Measurements from ENCODE around the gene PCGF5. TPM values are rescaled to one million over a fixed set of nuclear protein-coding genes. Genes with fewer than 3 reads are reported as not detected.
A peak's percentile ranks its signal among the peaks of the same experiment; 100 is the strongest.
"Not testable (repeated sequence)": the region's sequence is repeated elsewhere in the genome, so short reads cannot be mapped to it uniquely, and the experiment has no call there.

PCGF5 gene
- total and polyA plus RNA-seq, 8 donors = 10.7 to 78.2 (median 33.8) TPM

DNA sequence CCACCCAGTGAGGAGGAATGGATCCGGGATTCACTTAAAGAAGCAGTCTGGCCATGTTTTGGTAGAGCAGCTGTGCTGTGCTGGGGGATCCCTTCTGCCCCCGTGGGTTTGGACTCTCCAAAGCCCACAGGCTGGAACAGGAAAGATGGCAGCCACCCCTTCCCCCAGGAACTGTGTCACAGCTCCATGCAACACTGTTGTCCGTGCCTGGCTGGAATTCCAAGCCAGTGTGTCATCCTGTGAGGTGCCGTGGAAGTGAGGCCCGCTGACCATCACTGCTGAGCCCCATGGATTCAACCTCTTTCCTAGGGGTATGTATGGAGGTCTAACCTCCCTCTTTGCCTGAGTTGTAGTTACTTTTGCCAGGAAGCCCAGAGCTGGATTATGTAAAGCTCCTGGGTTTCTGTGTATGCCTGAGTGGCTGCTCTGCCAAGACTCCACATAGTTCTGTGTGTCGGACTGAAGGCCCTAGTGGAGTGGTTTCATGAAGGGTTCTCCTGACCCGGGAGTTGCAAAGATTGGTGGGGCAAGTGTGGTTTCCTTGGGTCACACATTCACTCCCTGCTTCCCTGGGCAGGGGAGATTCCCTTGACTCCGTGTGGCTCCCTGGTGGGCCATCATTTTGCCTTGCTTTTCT lies 35.1 kb upstream of the PCGF5 start:
- peak overlapping the region in 1 of 5 donors; percentile 43 for H3K27ac ChIP-seq

DNA sequence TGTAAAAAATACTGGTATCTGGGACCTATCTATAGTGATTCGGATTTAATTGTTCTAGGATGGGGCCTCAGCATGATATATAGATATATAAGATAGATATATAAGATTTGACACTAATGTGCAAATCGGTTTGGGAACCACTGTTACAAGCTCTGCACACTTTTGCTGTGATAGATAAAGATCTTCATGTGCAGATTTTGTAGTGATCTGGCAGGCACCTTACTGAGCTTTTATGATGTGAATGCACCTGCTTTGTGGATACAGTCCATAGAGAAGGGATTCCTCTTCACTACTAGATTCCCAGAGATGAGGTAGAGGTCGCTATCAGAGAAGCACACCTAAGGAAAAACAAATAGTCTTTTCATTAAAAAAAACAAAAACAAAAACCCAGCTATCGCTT lies 33.3 kb upstream of the PCGF5 start:
- 88 to 94% (median 91%) methylated on average over 4 of the region's 4 CpGs for WGBS, 5 donors

More for the DNA sequence above, 35.1 kb upstream of the PCGF5 start:
- no peak for TF ChIP-seq POLR2AphosphoS5 (IDR thresholded peaks at IDR 0.05)
- no peak for TF ChIP-seq POLR2A (IDR thresholded peaks at IDR 0.05)
- TF ChIP-seq, protein P1, sequence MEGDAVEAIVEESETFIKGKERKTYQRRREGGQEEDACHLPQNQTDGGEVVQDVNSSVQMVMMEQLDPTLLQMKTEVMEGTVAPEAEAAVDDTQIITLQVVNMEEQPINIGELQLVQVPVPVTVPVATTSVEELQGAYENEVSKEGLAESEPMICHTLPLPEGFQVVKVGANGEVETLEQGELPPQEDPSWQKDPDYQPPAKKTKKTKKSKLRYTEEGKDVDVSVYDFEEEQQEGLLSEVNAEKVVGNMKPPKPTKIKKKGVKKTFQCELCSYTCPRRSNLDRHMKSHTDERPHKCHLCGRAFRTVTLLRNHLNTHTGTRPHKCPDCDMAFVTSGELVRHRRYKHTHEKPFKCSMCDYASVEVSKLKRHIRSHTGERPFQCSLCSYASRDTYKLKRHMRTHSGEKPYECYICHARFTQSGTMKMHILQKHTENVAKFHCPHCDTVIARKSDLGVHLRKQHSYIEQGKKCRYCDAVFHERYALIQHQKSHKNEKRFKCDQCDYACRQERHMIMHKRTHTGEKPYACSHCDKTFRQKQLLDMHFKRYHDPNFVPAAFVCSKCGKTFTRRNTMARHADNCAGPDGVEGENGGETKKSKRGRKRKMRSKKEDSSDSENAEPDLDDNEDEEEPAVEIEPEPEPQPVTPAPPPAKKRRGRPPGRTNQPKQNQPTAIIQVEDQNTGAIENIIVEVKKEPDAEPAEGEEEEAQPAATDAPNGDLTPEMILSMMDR (IDR thresholded peaks at IDR 0.05) = no peak
- TF ChIP-seq EP300 (IDR thresholded peaks at IDR 0.05) = no peak
- Histone ChIP-seq H3K36me3 (no peaks in the 10 kb centered on the region), H3K9me3 (no peaks in the 10 kb centered on the region), H3K27me3 (no peaks in the 10 kb centered on the region), H3K4me1 (peaks cover 0 to 30% (median 16%) of the 10 kb centered on the region in 4 donors), H3K4me3 (no peak overlapping the region)
- intact Hi-C loops (cut with DNase I; ENCODE audit: low total_unique reads) = no loop called here
- no peak for DNase-seq
- WGBS, 5 donors = 72 to 94% (median 90%) methylated on average over 4 to 8 of the region's 8 CpGs

DNA sequence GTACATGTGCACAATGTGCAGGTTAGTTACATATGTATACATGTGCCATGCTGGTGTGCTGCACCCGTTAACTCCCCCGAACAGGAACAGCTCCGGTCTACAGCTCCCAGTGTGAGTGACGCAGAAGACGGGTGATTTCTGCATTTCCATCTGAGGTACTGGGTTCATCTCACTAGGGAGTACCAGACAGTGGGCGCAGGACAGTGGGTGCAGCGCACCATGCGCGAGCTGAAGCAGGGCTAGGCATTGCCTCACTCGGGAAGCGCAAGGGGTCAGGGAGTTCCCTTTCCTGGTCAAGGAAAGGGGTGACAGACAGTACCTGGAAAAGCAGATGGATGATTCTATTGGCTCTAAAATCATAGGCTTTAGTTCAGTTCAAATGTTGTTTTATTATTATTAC lies 32.5 kb upstream of the PCGF5 start:
- DNase-seq; H3K27ac ChIP-seq; H3K4me3 ChIP-seq; H3K27me3 ChIP-seq; H3K9me3 ChIP-seq; intact Hi-C loops (cut with DNase I; ENCODE audit: low total_unique reads); H3K36me3 ChIP-seq: not testable (repeated sequence)
- peaks cover 0 to 55% (median 28%) of the 10 kb centered on the region in 4 donors for H3K4me1 ChIP-seq
- WGBS, 5 donors = 86 to 93% (median 90%) methylated on average over 11 of the region's 11 CpGs

More for the DNA sequence above, 33.3 kb upstream of the PCGF5 start:
- intact Hi-C loops (cut with DNase I; ENCODE audit: low total_unique reads) = no loop called here
- Histone ChIP-seq H3K36me3 (no peaks in the 10 kb centered on the region), H3K27me3 (no peaks in the 10 kb centered on the region), H3K27ac (no peak overlapping the region), H3K9me3 (no peaks in the 10 kb centered on the region), H3K4me1 (peaks cover 0 to 47% (median 28%) of the 10 kb centered on the region in 4 donors), H3K4me3 (no peak overlapping the region)
- no peak for DNase-seq
- TF ChIP-seq EP300 (IDR thresholded peaks at IDR 0.05) (no peak), POLR2A (IDR thresholded peaks at IDR 0.05) (no peak), POLR2AphosphoS5 (IDR thresholded peaks at IDR 0.05) (no peak)

DNA sequence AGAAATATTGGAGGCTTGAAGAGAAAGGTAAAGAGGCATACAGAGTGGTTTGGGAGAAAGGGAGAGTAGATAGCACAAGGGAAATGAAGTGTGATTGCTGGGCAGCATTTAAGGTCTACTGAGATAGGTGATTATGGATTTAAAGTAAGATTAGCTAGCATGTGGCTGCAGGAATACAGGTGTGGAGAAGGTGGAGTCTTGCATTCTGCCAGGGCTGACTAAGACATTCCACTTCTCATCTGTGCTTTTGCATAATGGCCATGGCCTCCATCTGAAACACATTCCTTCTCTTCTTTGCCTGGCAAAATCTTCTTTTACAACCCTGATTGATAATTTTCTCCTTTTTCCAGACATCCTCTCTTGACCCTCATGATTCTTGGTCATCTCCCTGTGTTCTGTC lies 31.6 kb upstream of the PCGF5 start:
- H3K36me3 ChIP-seq = no peaks in the 10 kb centered on the region
- DNase-seq = no peak
- H3K9me3 ChIP-seq = no peaks in the 10 kb centered on the region
- intact Hi-C loops (cut with DNase I; ENCODE audit: low total_unique reads) = no loop called here
- TF ChIP-seq POLR2A (IDR thresholded peaks at IDR 0.05) (no peak), POLR2AphosphoS5 (IDR thresholded peaks at IDR 0.05) (no peak), EP300 (IDR thresholded peaks at IDR 0.05) (no peak)
- TF ChIP-seq, protein P1 (IDR thresholded peaks at IDR 0.05) = no peak
- H3K4me1 ChIP-seq = peaks cover 0 to 55% (median 28%) of the 10 kb centered on the region in 4 donors
- H3K4me3 ChIP-seq = no peak overlapping the region
- no peak overlapping the region for H3K27ac ChIP-seq
- H3K27me3 ChIP-seq = no peaks in the 10 kb centered on the region

DNA sequence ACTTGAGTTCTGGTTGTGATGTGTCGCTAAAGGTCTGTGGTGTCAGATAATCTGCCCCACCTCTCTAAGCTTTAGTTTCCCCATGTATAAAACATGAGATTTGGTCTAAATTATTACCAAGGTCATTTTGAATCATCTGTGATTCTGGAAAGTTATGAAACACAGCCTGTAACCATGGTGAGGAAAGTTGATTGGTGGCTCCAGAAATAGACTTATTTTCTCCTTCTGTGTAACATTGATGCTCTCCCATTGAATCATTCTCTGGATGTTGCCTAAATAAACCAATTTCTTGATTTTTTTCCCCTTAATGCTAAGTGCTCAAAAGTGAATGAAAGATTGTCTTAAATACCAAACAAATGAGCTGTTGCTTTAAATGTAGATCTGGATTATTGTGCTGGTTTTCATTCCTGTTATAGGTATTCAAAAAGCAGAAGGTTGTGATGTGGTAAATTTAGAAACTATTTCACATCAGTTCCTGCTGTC lies 30.0 kb upstream of the PCGF5 start:
- DNase-seq = no peak
- Histone ChIP-seq H3K36me3 (no peaks in the 10 kb centered on the region), H3K27ac (peak overlapping the region in 2 of 5 donors; percentile 12 to 14), H3K4me1 (peaks cover 0 to 48% (median 24%) of the 10 kb centered on the region in 4 donors), H3K9me3 (no peaks in the 10 kb centered on the region), H3K4me3 (no peak overlapping the region), H3K27me3 (no peaks in the 10 kb centered on the region)
- no peak for TF ChIP-seq POLR2AphosphoS5 (IDR thresholded peaks at IDR 0.05)
- TF ChIP-seq, protein P1 (IDR thresholded peaks at IDR 0.05) = no peak
- no peak for TF ChIP-seq EP300 (IDR thresholded peaks at IDR 0.05)
- TF ChIP-seq POLR2A (IDR thresholded peaks at IDR 0.05) = no peak
- intact Hi-C loops (cut with DNase I; ENCODE audit: low total_unique reads) = no loop called here
- WGBS, 5 donors = 88 to 93% (median 90%) methylated on average over 1 of the region's 1 CpG
